Hypothalamus (tissue), 51 donors: ENCODE results near the gene SMARCD3.

Source experiments
- DNase-seq, 51 donors: peaks; one replicate each; lab custom pipeline; 2025; lab: John Stamatoyannopoulos, UW

The SMARCD3 gene

DNA sequence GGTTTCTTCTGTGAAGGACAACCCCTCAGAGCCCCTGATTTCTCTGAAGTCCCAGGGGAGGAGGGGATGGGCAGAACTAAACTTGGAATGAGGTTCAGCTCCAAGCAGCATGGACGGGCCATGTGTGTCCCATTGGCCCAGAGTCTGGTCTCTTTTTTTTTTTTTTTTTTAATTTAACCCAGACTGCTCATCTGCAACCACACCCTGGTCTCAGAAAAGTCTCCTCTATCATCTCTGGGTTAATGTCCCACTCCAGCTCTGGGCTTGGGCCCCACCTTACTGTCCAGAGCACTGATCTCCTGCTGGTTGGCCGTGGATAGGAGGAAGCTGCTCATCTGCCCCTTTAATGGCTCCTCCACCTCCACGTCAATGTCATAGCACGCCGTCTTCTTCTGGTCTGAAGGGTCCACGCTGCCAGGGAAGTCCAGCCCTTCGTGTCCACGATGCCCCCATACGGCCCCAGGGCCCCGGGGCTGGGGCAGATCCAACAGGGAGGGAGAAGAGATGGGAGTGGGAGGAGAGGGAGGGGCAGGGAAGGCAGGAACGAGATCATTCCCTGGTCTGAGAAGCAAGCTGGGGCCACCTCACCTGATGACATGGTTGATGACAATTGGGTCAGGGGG, 8.5 kb downstream of the SMARCD3 start:
- no peak for DNase-seq

- DNase-seq = no peak
Observed at GRCh38 chr7:151238924-151239836, 9.3 kb downstream of the SMARCD3 start.

DNA sequence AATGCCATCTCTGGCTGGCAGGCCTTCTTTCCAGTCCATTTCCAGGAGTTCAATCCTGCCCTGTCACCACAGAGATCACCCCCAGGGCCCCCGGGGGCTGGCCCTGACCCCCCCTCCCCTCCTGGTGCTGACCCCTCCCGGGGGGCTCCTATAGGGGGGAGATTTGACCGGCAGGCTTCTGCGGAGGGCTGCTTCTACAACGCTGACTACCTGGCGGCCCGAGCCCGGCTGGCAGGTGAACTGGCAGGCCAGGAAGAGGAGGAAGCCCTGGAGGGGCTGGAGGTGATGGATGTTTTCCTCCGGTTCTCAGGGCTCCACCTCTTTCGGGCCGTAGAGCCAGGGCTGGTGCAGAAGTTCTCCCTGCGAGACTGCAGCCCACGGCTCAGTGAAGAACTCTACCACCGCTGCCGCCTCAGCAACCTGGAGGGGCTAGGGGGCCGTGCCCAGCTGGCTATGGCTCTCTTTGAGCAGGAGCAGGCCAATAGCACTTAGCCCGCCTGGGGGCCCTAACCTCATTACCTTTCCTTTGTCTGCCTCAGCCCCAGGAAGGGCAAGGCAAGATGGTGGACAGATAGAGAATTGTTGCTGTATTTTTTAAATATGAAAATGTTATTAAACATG, 10.2 kb downstream of the SMARCD3 start:
- no peak for DNase-seq

GRCh38 chr7:151237244-151238189, 11.0 kb downstream of the SMARCD3 start:
- DNase-seq = no peak

DNA sequence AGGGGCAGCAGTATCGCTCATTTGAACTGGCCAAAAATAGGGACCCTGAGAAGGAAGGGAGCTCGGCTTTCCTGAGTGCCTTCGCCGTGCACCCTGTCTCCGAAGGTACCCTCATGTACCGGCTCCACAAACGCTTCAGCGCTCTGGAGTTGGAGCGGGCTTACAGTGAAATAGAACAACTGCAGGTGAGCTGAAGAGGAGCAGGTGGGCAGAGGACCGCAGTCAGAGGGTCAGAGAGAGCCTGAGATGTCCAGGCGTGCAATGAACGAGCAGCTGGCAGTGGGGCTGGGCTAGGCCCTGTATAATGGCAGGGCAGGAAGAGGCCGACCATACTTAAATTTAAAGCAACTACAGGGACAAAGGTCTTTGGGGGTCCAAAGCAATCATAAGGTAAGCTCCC, 12.1 kb downstream of the SMARCD3 start:
- DNase-seq = no peak

GRCh38 chr7:151235091-151235787, 13.3 kb downstream of the SMARCD3 start:
- no peak for DNase-seq

GRCh38 chr7:151233804-151234203, 14.7 kb downstream of the SMARCD3 start:
- no peak for DNase-seq

- peak in 19 of 51 donors; percentile 16 to 79 (median 45) for DNase-seq
Observed at GRCh38 chr7:151232917-151233701, 15.4 kb downstream of the SMARCD3 start.

GRCh38 chr7:151232091-151232916, 16.2 kb downstream of the SMARCD3 start, which contains the start of gene CHPF2:
TSS of gene CHPF2 (plus strand) at chr7:151232483. CDS start at chr7:151234012, 1,529 bp downstream.
- DNase-seq = peak; percentile 42 to 94 (median 84)

GRCh38 chr7:151231080-151231479, 17.4 kb downstream of the SMARCD3 start:
- no peak for DNase-seq

DNA sequence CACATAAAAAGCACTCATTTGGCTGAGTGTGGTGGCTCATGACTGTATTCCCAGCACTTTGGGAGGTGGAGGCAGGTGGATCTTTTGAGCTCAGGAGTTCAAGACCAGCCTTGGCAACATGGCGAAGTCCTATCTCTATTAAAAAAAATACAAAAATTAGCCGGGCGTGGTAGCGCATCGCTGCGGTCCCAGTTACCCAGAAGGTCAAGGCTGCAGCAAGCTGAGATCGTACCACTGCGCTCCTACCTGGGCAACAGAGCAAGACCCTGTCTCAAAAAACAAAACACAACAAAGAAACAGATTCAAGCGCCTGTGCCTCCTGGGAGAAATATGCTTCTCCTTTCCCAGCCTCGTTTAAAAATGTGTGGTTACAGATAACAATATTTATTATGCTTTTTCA, 19.2 kb downstream of the SMARCD3 start:
- DNase-seq = no peak

- no peak for DNase-seq
Observed at GRCh38 chr7:151228024-151228866, 20.2 kb downstream of the SMARCD3 start.

DNA sequence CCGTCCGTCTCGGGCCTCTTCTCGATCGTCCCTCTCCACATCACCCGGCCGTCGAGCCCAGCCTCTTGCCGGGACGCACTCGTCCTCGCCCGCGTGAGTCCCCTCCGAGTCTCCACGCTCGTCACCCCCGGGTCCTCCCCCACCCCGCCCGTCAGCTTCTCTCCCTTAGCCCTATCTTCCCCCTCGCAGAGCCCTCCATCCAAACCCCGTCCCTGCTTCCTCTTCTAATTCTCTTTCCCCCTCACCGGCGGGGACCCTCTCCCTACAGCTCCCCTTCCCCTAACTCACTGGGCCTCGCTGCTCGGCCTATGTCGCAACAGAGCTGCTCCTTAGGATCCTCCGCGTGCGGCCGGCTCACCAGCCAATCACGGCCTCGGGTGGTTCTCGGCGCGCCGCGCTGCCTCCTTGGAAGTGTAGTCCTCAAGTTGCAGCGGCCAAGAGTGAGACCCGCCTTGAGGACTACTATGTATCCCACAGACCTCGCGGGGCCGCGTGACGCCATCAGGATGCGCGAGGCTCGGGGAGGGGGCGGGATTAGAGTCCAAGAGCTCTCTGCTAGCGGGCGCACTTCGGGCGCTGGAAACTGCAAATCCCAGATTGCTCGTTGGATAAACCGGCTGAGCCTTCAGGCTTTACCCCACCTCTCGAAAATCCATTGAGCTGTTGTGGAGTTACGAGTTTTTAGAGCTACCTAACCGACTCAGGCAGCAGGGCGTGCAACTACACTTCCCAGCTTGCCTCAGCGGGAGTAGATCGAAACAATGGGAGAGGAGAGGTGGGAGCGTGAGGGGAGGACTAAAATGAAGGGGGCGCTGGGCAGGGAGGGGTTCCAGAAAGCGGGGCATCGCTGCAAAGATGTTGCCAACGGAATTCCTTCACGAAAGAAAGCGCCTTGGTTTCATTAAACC, 21.4 kb downstream of the SMARCD3 start, which contains the start of gene ABCF2:
Gene ABCF2, minus strand, starts transcription at position 331 of the 908 bp plus-strand sequence. CDS start 747 bp downstream, outside the sequence.
- peak; percentile 90 to 100 (median 98) for DNase-seq

- DNase-seq = no peak
Observed at GRCh38 chr7:151226560-151226874, 22.0 kb downstream of the SMARCD3 start.

DNA sequence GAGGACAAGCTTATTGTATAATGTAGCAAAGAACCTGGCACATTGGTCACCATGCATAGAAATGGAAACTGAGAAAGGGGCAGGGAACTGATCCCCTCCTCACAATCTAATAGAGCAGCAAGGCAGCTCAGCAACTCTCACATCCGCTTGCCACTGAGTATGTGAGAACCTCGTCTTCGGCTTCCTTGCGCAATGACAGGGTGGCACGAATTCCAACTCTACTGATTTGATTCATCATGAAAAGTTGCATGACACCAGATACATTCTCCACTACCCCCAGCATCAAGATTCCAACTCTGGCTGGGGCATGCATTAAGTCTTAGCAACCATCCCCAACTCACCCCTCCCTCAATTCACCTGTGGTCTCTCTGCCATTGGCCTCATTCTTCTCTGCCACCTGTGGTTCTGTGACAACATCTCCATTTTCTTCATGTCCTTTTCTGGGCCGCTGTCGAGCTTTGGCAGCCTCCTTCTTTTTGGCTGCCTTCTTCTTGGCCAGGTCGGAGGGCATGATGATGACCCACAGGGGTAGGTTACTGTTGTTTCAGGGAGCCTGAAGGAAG, 22.5 kb downstream of the SMARCD3 start:
- DNase-seq = no peak

GRCh38 chr7:151223728-151224127, 24.8 kb downstream of the SMARCD3 start:
- no peak for DNase-seq
